COLO829 (cell line): ENCODE results near the gene TAMALIN.
A peak's percentile ranks its signal among the peaks of the same experiment; 100 is the strongest.

Experiments used
- DNase-seq: peaks from one replicate; pipeline ENCODE4 v3.0.0; 2012; ENCODE audit warnings: low spot score

Gene TAMALIN

GRCh38 chr12:52055731-52056711 is 49.3 kb downstream of the TAMALIN start:
- no peak for DNase-seq

GRCh38 chr12:52056801-52057637 is 50.3 kb downstream of the TAMALIN start:
- DNase-seq: no peak

GRCh38 chr12:52057638-52058576 is 51.2 kb downstream of the TAMALIN start:
- no peak for DNase-seq

GRCh38 chr12:52058631-52059361 is 52.0 kb downstream of the TAMALIN start:
- no peak for DNase-seq

- DNase-seq: no peak
Measured at GRCh38 chr12:52059582-52060497, 53.1 kb downstream of the TAMALIN start.

GRCh38 chr12:52060498-52061177 is 53.9 kb downstream of the TAMALIN start:
- no peak for DNase-seq

- DNase-seq: peak; percentile 95
Measured at GRCh38 chr12:52061470-52062166, 54.9 kb downstream of the TAMALIN start.

- no peak for DNase-seq
Measured at GRCh38 chr12:52062167-52063081, 55.7 kb downstream of the TAMALIN start.

- DNase-seq: no peak
Measured at GRCh38 chr12:52063082-52063924, 56.6 kb downstream of the TAMALIN start.

- no peak for DNase-seq
Measured at GRCh38 chr12:52063981-52064649, 57.4 kb downstream of the TAMALIN start.
